Glomerular endothelial cell (primary cell): ENCODE data around the gene UTP15. TPM values are rescaled to one million over a fixed set of nuclear protein-coding genes. Genes with fewer than 3 reads are reported as not detected.

Source experiments
- DNase-seq: peaks from one replicate; pipeline ENCODE4 v3.0.0-alpha.2; 2011; ENCODE audit warnings: low read depth, low spot score; ENCODE audit errors: extremely low read depth
- total RNA-seq: library from RNA; depleted of rRNA; stranded (reverse); fragments of >200 nt; gene quantifications from 2 replicates; pipeline ENCODE4 v1.2.3, GENCODE V29; 2015

The UTP15 gene
- total RNA-seq, 1 donor from 2014 or later: 16.5 TPM

DNA sequence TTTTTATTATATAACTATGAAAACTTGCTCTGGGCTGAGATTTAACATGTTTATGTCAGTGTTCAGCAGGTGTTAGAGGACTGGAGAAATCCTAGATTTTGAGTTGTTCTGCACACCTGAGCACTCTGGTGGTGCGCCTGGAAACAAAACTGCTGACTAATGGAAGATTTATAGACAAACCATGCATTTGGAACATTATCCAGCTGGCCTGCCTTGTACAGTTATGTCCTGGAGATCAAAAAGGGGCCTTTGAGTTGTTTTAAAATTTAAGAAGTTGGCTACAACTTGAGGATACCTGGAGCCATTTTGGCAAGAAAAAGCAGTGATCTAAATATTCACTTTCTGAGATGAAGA, 54.8 kb downstream of the UTP15 start:
- DNase-seq: no peak

DNA sequence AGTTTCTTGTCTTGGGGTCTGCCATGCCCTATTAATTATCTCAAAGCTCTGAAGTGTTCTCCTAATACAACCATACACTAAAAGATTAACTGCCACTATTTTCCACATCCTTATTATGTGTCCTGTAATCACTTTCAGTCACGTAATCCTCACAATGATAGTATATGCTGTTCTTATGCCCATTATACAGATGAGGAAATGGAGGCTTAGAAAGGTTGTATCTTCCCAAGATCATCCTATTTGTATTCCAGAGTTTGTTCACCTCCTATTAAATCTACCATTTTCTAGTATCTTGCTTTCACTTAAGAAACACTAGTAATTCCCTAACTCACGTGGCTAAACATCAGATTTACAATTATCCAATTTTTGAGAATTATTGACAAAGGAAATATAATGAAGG, 57.5 kb downstream of the UTP15 start:
- DNase-seq: no peak

DNA sequence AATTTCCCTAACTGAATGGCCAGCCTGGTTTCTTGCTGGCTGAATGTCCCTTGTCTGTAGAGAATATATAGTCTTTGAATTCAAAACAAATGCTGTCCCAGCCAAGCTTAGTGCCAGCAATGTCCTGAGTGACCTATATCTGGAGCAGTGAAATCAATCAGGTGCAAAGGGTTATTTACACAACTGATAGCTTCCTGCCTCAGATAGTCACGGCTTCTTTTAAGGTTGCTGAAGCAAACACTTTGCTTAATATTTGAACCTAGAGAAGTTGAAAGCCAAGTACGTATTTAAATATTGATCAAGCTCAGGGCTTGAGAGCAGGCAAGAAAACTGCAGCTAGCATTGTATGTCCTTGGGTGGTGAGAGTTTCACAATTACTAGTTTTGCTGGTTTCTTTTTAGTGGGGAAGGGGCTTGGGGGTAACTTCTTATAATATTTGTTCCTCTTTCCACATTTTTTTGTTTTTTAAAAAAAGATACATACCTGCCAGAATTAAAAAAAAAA, 58.4 kb downstream of the UTP15 start:
- no peak for DNase-seq

GRCh38 chr5:73624888-73625287, 59.3 kb downstream of the UTP15 start:
- DNase-seq: no peak

GRCh38 chr5:73625372-73625943, 59.9 kb downstream of the UTP15 start:
- no peak for DNase-seq

GRCh38 chr5:73625944-73626811, 60.6 kb downstream of the UTP15 start, which contains the start of gene ARHGEF28:
Gene ARHGEF28, plus strand, starts transcription at chr5:73626196. Its CDS starts 58,656 bp downstream, at chr5:73684852.
- DNase-seq: no peak

DNA sequence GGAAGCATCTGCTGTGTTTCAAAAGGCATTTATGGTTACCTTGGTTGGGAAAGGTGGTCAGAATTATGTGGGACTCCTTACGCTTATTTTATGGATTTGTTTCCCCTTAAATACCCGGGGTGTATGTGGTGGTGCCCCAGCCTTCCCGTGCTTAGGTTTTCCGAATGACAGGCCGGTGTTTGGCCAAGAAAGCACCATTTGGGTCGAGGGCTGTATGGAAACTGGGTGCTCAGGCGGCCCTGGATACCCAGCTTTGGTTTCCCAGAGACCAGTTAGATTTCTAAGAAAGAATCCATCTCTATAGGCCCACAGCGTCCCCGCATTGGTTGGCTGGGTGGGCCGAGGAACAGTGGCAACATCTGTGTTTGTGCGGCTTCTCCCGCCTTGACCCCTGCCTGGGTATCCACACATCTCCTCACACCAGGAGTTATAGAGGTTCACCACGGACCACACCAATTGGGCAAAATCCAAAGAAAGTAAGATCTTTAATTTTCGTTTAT, 61.3 kb downstream of the UTP15 start:
- no peak for DNase-seq

DNA sequence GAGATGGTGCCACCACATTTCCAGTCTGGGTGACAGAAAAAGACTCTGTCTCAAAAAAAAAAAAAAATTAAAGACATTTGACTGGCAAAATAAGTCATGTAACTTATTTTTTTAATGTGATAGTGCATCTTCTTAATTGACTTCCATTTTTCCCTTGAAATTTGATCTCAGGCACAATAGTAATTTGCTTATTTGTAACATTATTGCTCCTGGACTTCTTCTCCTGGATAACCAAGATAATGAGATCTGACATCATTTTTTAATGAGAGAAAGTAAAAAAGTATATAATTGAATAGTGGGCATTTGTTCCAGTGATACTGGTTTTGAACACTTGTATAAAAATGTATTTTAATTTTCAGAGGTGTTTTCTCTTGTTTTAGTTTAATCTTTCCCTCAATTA, 63.9 kb downstream of the UTP15 start:
- DNase-seq: no peak

DNA sequence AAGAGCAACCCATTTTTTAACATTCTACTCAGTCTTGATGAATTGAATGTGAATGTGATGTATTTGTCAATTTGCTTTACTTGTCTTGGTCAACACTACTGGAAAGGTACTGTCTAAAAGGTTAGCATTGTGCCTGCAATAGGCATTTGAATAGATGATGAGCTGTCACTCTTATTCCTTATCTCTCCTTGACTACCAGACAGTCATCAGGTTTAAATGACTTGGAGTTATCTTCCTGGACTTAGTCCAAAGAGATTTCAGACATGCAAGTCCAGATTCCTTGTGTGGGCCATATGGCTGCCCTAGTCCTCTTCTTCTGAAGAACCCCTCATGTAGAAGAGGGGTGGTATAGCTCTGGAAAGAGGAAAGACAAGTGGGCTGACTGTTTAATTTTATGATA, 65.2 kb downstream of the UTP15 start:
- DNase-seq: no peak

DNA sequence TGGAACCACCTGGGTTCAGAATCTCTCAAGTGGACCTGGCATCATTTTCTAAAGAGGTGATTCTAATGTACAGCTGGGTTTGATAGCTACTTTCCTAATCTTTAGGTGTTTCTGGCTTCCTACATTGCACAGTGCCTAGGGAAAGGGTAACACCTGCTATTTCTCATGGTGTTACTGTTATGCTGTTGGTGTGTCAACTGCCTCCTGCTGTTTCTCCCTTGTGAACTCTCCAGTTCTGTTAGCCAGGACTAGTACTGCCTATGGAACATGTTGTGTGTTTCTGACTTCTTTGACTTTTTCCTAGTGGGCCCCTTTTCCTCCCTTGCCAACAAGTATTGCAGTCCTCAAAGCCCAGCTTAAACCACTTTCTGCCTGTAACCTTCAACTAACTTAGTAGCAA, 66.0 kb downstream of the UTP15 start:
- DNase-seq: no peak

Other genes starting within 250 kb of the UTP15 start
- gene FOXD1, start 117.0 kb upstream of the UTP15 start, total RNA-seq: 10.8 and 16.8 TPM in 2 replicates
- 456 and 556 TPM in 2 replicates for gene BTF3, start 67.3 kb upstream of the UTP15 start, total RNA-seq
- gene ANKRA2, start 104 bp upstream of the UTP15 start, total RNA-seq: 11.8 and 12.2 TPM in 2 replicates
- 83.0 and 143 TPM in 2 replicates for gene ARHGEF28, start 60.5 kb downstream of the UTP15 start, total RNA-seq